Astrocyte (in vitro differentiated cells and primary cell): ENCODE results near the gene SIRT3. TPM values are rescaled to one million over a fixed set of nuclear protein-coding genes. Genes with fewer than 3 reads are reported as not detected.
A peak's percentile ranks its signal among the peaks of the same experiment; 100 is the strongest.

ENCODE experiments used
- DNase-seq: peaks from one replicate; pipeline ENCODE4 v3.0.0-alpha.2; 2010; ENCODE audit warnings: low read depth
- FAIRE-seq: peaks from 2 replicates; lab custom pipeline; 2011; peaks lifted over from hg19 to GRCh38; lab: Jason Lieb, UNC
- H2AFZ ChIP-seq: 2 replicates; pipeline ENCODE4 v1.6.0; 2012; ENCODE audit warnings: low read depth, low read length, inconsistent platforms
- H3K27ac ChIP-seq: 2 replicates; pipeline ENCODE4 v1.5.1; 2011; ENCODE audit warnings: low read depth, low read length, inconsistent platforms
- H3K27me3 ChIP-seq: 2 replicates; pipeline ENCODE4 v1.6.0; 2011; ENCODE audit warnings: low read length, inconsistent platforms; ENCODE audit not compliant: insufficient read depth
- H3K36me3 ChIP-seq: 2 replicates; pipeline ENCODE4 v1.5.1; 2011; ENCODE audit warnings: low read length, inconsistent platforms; ENCODE audit not compliant: insufficient read depth
- H3K4me1 ChIP-seq: 2 replicates; pipeline ENCODE4 v1.5.1; 2011; ENCODE audit warnings: low read length, inconsistent platforms; ENCODE audit not compliant: insufficient read depth
- H3K4me2 ChIP-seq: 2 replicates; pipeline ENCODE4 v1.6.0; 2012; ENCODE audit warnings: low read length, inconsistent platforms
- H3K4me3 ChIP-seq: 2 replicates; pipeline ENCODE4 v1.5.1; 2011; ENCODE audit warnings: low read depth, mild to moderate bottlenecking, low read length, inconsistent platforms; ENCODE audit not compliant: insufficient read depth
- H3K79me2 ChIP-seq: 2 replicates; pipeline ENCODE4 v1.6.0; 2012; ENCODE audit warnings: mild to moderate bottlenecking, low read length, inconsistent platforms; ENCODE audit not compliant: insufficient read depth
- H3K9ac ChIP-seq: 2 replicates; pipeline ENCODE4 v1.6.0; 2012; ENCODE audit warnings: mild to moderate bottlenecking, low read length, inconsistent platforms
- H3K9me3 ChIP-seq: 2 replicates; pipeline ENCODE4 v1.5.1; 2012; ENCODE audit warnings: low read depth, mild to moderate bottlenecking, low read length, inconsistent platforms; ENCODE audit not compliant: insufficient read depth
- H4K20me1 ChIP-seq: 2 replicates; pipeline ENCODE4 v1.6.0; 2012; ENCODE audit warnings: low read length, inconsistent platforms; ENCODE audit not compliant: insufficient read depth
- H3K27ac Mint-ChIP-seq: one replicate; pipeline ENCODE4 v1.8.0; 2021; ENCODE audit warnings: mild to moderate bottlenecking, mixed read lengths; ENCODE audit not compliant: unreplicated experiment
- H3K27me3 Mint-ChIP-seq: one replicate; pipeline ENCODE4 v1.8.0; 2021; ENCODE audit warnings: low read depth, mixed read lengths; ENCODE audit not compliant: unreplicated experiment
- H3K36me3 Mint-ChIP-seq: one replicate; pipeline ENCODE4 v1.8.0; 2021; ENCODE audit warnings: low read depth, mixed read lengths; ENCODE audit not compliant: unreplicated experiment
- H3K4me1 Mint-ChIP-seq: one replicate; pipeline ENCODE4 v1.8.0; 2021; ENCODE audit warnings: low read depth, mixed read lengths; ENCODE audit not compliant: unreplicated experiment
- H3K4me3 Mint-ChIP-seq: one replicate; pipeline ENCODE4 v1.8.0; 2021; ENCODE audit warnings: mild to moderate bottlenecking, moderate library complexity, mixed read lengths; ENCODE audit not compliant: unreplicated experiment
- H3K9me3 Mint-ChIP-seq: one replicate; pipeline ENCODE4 v1.8.0; 2021; ENCODE audit warnings: mild to moderate bottlenecking, mixed read lengths; ENCODE audit not compliant: unreplicated experiment
- CTCF ChIP-seq: IDR thresholded peaks from 2 replicates; pipeline ENCODE4 v1.5.1; 2011; ENCODE audit warnings: low read depth, mild to moderate bottlenecking, inconsistent platforms, low read length, moderate library complexity; ENCODE audit not compliant: insufficient read depth
- EZH2 ChIP-seq: IDR thresholded peaks from 2 replicates; pipeline ENCODE4 v1.6.1; 2012; ENCODE audit warnings: mild to moderate bottlenecking, low read length, inconsistent platforms; ENCODE audit not compliant: insufficient read depth
- total RNA-seq: library from RNA; stranded (reverse); gene quantifications from 2 replicates; pipeline ENCODE4 v1.2.1, GENCODE V29; 2021

The SIRT3 gene
- total RNA-seq, 1 donor from 2014 or later = 10.9 TPM

GRCh38 chr11:213111-213510 lies 23.0 kb downstream of the SIRT3 start:
- H3K27me3 Mint-ChIP-seq = no peaks in the 10 kb centered on the region
- peaks cover 72% of the 10 kb centered on the region for H4K20me1 ChIP-seq
- H3K36me3 ChIP-seq = peaks cover 52% of the 10 kb centered on the region
- no peaks in the 10 kb centered on the region for H3K27me3 ChIP-seq
- H3K36me3 Mint-ChIP-seq = peaks cover 23% of the 10 kb centered on the region
- no peak overlapping the region for H3K4me3 ChIP-seq
- no peak for TF ChIP-seq CTCF
- TF ChIP-seq EZH2 = no peak
- H2AFZ ChIP-seq = no peak overlapping the region
- DNase-seq = no peak
- no peak overlapping the region for H3K9ac ChIP-seq
- peak overlapping the region; percentile 23 for H3K27ac Mint-ChIP-seq
- no peak for FAIRE-seq
- no peak overlapping the region for H3K27ac ChIP-seq
- H3K9me3 ChIP-seq = no peaks in the 10 kb centered on the region
- no peak overlapping the region for H3K4me3 Mint-ChIP-seq
- peaks cover 55% of the 10 kb centered on the region for H3K79me2 ChIP-seq
- H3K4me2 ChIP-seq = no peak overlapping the region
- H3K4me1 Mint-ChIP-seq = peaks cover 45% of the 10 kb centered on the region
- H3K9me3 Mint-ChIP-seq = no peaks in the 10 kb centered on the region
- H3K4me1 ChIP-seq = peaks cover 22% of the 10 kb centered on the region

GRCh38 chr11:212150-213100 lies 23.7 kb downstream of the SIRT3 start:
- Mint-ChIP-seq H3K27me3 (no peaks in the 10 kb centered on the region), H3K4me1 (peaks cover 42% of the 10 kb centered on the region), H3K36me3 (peaks cover 23% of the 10 kb centered on the region), H3K4me3 (peak overlapping the region; percentile 46), H3K9me3 (no peaks in the 10 kb centered on the region), H3K27ac (peak overlapping the region; percentile 62)
- Histone ChIP-seq H3K36me3 (peaks cover 52% of the 10 kb centered on the region), H3K4me2 (no peak overlapping the region), H3K4me1 (peaks cover 22% of the 10 kb centered on the region), H3K9ac (no peak overlapping the region), H3K4me3 (no peak overlapping the region), H2AFZ (no peak overlapping the region), H4K20me1 (peaks cover 72% of the 10 kb centered on the region), H3K27me3 (no peaks in the 10 kb centered on the region), H3K9me3 (no peaks in the 10 kb centered on the region), H3K27ac (no peak overlapping the region), H3K79me2 (peaks cover 58% of the 10 kb centered on the region)
- FAIRE-seq (no peak), DNase-seq (no peak)
- no peak for TF ChIP-seq EZH2
- no peak for TF ChIP-seq CTCF

GRCh38 chr11:211741-212140 lies 24.4 kb downstream of the SIRT3 start:
- Histone ChIP-seq H3K4me2 (no peak overlapping the region), H3K36me3 (peaks cover 52% of the 10 kb centered on the region), H3K9me3 (no peaks in the 10 kb centered on the region), H3K79me2 (peaks cover 63% of the 10 kb centered on the region), H3K4me3 (no peak overlapping the region), H4K20me1 (peaks cover 73% of the 10 kb centered on the region), H2AFZ (no peak overlapping the region), H3K27ac (no peak overlapping the region), H3K27me3 (no peaks in the 10 kb centered on the region), H3K4me1 (peaks cover 22% of the 10 kb centered on the region), H3K9ac (no peak overlapping the region)
- DNase-seq (no peak), FAIRE-seq (no peak)
- TF ChIP-seq CTCF (no peak), EZH2 (no peak)
- Mint-ChIP-seq H3K36me3 (peaks cover 23% of the 10 kb centered on the region), H3K9me3 (no peaks in the 10 kb centered on the region), H3K27me3 (no peaks in the 10 kb centered on the region), H3K27ac (peak overlapping the region; percentile 87), H3K4me3 (peak overlapping the region; percentile 99), H3K4me1 (peaks cover 42% of the 10 kb centered on the region)
